Amniotic epithelial cell (primary cell): ENCODE results near the gene SLC2A2.

Experiments used
- DNase-seq: peaks from one replicate; pipeline ENCODE4 v3.0.0-alpha.2; 2010; ENCODE audit warnings: low read depth

SLC2A2 gene

DNA sequence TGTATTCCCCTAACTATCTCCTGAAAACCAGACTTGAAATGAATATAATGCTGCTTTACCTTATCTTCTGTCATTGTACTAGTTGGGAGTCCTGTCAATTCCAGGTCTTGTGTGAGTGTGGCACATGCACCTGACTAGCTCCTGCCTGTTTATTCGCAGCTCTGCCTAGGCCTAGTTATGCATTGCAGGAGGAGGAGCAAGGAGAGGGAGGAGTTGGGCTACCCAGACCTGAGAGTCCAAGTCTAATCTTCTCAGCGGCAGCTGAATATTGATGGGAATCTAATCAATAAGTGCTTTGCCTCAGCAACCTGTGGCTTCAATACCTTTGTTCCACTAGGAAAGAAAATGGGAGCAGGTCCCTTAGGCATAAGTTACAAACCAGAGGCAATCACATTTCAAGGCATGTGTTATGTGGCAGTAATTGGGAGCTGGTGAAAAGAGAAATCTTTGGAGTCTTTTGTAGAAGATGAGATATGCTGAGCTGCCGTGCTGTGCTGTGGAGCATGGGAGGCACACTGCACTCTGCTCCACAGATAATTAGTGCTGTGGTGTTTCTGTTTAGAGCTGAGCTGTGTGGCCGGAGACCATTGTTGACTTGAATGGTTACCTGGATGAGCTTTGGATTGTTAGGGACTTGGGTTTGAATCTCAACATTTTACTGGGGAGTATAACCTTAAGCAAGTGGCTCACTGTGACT is at the start of gene SLC2A2:
SLC2A2 (minus strand) TSS at position 124 of the 697 bp plus-strand sequence; CDS start at position 74, 50 bp downstream.
- no peak for DNase-seq

DNA sequence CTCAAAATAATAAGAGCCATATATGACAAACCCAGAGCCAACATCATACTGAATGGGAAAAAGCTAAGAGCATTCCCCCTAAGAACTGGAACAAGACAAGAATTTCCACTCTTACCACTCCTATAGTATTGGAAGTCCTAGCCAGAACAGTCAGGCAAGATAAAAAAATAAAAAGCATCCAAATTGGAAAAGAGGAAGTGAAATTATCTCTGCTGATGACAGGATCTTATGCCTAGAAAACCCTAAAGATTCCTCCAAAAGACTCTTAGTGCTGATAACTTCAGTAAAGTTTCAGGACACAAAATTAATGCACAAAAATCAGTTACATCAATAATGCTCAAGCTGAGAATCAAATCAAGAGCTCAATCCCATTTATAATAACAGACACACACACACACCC is 45.9 kb upstream of the SLC2A2 start:
- no peak for DNase-seq

- peak; percentile 42 for DNase-seq
Observed at GRCh38 chr3:171068658-171069057, 42.1 kb upstream of the SLC2A2 start.

DNA sequence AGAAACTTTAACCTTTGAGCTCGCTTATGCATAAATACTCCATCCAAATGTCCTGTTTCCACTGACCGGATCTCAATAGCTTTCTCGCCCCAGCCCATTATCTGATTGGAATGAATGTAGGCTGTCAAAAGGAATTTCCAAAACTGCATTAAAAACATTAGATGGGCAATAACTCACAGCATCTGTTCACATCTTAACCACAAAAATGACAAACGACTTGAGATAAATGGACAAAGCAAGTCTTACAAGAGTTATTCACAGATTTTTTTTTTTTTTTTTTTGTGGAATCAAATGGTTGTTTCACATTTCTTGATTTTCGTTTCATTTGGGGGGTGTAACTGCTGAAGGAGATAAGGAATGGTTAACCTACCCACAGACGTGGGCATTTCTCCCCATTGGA is 39.7 kb upstream of the SLC2A2 start:
- DNase-seq: peak; percentile 76

GRCh38 chr3:171065732-171066131 is 39.2 kb upstream of the SLC2A2 start:
- DNase-seq: no peak

GRCh38 chr3:171064461-171064860 is 37.9 kb upstream of the SLC2A2 start:
- no peak for DNase-seq

DNA sequence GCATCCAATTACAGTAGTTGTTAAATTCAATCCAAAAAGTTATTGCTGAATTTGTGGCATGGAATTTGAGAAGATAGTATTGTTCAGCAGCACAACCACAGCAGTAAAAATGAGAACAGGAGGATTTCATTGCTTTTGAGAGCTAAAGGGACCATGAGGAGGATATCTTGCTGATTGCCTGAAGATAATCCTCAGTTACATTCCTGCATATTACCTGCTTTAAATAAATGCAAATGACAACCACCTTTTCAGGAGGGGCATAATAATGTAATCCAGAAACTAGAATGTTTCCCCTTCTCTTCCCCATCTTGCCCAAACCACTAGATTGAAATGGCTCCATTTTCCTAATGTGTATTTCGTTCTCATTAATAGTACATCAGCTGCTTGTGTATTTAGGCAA is 35.2 kb upstream of the SLC2A2 start:
- DNase-seq: no peak

DNA sequence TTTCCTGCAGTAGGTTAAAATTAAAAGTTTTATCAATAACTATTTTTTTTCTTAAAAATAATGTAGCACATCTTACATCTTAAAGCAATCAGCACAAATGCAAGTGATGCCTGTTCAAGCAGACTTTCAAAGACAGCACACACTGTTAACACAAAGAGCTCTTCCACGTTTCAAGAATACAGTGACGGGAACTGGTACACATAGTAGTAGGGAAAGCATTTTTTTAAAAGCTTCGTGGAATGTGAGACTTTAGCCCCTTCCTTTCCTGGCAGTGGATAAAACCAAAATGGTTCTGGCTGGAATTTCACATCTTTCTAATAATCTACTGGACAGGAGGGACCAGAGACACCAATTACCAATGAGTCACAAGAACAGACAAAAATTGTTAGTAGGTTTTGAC is 33.5 kb upstream of the SLC2A2 start:
- no peak for DNase-seq

GRCh38 chr3:171058873-171059603 is 32.5 kb upstream of the SLC2A2 start:
- DNase-seq: no peak

- peak; percentile 34 for DNase-seq
Observed at GRCh38 chr3:171058058-171058457, 31.5 kb upstream of the SLC2A2 start.

DNA sequence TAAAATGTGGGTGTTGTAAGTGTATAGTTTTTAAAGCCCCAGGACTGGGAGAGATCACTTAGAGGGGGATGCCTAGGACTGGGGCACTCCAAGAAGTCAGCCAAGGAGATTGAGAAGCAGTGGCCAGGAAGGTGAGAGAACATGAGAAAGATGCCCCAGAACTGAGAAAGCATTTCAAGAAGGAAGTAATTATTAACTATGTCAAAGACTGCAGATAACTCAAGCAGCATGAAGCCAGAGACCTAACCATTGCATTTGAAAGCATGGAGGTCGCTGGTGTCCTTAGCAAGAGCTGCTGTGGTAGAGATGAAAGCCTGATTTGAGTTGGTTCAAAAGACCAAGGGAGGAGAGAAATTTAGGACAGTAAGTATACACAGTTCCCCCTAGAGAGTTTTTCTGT is 30.6 kb upstream of the SLC2A2 start:
- no peak for DNase-seq

GRCh38 chr3:171056528-171056927 is 30.0 kb upstream of the SLC2A2 start:
- DNase-seq: peak; percentile 61

DNA sequence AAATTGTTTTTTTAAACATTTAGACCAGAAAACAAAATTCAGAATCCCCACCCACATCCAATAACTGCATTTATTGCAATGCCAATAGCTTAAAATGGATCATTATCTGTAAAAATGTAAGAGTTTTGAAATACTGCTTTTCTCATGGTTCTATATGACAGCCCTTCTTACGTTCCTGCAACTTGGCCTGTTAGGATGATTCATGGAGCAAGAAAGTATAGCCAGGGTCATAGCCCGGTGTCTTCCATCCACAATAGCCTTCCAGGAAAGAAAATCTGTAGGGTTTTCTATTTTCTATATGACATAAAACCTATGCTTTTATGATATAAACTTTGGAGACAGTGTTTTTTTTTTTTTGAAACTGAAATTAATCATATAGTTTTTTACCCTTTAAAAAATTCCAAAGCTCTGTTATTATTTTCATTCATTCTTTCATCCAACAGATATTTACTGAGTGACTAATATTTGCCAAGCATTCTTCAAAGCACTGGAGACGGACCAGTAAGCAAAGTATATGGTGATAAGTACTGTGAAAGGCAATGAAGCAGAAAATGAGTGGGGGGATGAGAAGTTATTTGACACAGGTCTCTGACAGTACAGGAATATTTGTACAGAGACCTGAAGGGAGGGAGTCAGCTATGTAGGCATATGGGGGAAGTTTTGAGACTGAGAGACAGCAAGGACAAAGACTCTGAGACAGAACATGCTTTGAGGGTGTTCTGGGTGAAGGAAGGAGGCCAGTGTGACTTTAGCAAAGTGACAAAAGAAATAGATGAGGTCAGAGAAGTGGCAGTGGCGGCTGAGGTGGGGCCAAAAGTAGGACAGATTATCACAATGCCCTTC is 29.0 kb upstream of the SLC2A2 start:
- peak; percentile 63 for DNase-seq

- no peak for DNase-seq
Observed at GRCh38 chr3:171054921-171055320, 28.4 kb upstream of the SLC2A2 start.

- no peak for DNase-seq
Observed at GRCh38 chr3:171054231-171054630, 27.7 kb upstream of the SLC2A2 start.

DNA sequence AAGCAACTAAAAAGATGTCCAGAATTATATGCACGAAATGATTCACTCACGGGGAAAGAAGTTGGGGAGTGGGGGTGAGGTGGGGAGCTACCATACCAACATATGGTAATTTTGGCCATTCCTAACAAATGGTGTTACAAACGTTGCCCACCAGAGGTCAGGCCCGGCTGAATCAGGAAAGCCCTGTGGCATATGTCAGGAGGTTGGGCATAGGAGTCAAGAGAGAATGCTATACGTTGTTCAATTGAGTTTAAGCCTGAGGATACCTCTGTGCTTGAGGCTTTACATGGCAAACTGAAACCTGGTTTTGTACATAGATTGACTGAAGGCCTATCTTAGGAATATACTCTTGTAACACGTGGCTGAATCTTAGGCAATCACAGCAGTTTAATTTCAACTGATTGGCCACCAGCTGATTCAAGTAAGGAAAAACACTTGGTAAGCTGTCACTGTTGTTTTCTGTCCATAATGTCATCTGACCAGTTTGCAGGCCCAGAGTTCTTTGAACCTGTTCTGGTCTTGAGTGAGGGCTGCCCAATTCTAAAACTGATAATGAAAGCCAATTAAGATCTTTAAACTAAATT is 23.4 kb upstream of the SLC2A2 start:
- peak; percentile 65 for DNase-seq

DNA sequence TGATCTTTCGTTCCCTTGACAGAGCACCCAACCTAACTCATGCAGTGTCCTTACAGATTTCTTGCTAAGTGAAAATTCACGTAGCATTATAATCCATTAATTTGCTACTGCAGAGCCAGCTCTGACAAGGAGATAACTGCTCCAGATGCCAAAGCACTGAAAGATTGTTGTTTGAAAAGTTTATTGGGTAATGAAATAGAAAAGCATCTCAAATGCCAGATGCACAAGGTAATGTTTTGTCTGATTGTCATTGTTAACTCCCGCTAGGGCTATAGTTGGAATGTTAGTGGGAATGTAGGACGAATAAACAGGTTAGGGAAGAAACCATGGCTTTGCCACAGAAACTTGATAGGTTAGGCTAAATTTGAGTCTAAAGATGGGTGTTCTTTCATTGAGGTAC is 20.2 kb upstream of the SLC2A2 start:
- DNase-seq: peak; percentile 26

- DNase-seq: peak; percentile 99
Observed at GRCh38 chr3:171044835-171045793, 18.6 kb upstream of the SLC2A2 start.

DNA sequence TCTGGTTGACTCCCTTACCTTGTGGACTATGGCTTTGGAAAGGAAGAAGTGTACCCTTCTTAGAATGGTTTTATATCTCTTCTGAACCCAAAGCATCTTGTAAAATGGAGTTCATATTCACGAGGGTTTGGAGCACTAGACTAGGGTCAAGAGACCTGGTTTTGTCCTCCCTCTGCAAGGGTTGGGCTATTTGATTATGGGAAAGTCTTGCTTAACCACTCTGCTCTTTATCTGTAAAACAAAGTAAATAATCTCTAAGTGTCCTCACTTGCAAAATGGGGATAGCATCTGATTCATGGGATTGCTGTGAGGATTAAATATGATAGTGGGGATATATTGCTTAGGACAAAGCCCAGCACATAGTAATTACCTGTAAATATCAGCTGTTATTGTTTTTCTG is 17.9 kb upstream of the SLC2A2 start:
- peak; percentile 59 for DNase-seq

DNA sequence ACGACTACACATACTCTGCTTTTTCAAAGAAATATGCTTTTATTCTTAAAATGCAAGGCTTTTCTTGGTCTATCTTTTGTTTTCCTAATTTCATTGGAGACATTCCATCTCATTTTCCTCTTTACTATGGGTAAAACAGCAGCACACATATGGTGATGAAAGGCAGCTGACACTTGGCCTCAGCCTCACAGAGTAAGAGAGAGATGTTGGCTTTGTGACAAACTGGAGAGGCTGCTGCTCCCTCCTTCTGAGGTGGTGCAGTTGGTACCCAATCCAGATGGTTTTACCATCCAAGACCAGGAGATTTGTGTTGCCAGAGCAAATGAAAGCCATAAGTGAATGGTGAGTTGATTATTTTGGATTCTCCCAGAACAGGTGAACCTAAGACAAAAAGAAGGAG is 13.2 kb upstream of the SLC2A2 start:
- no peak for DNase-seq

- no peak for DNase-seq
Observed at GRCh38 chr3:171038342-171038741, 11.8 kb upstream of the SLC2A2 start.
